BJ (cell line): ENCODE data around the gene CES1. TPM values are rescaled to one million over a fixed set of nuclear protein-coding genes. Genes with fewer than 3 reads are reported as not detected.

ENCODE experiments used
- CTCF ChIA-PET: fragments of 350-600 bp; formaldehyde crosslinking; extraction: SDS; loops from one replicate; lab custom pipeline; 2021; ENCODE audit warnings: antibody characterized with exemption, inconsistent platforms; lab: Yijun Ruan, JAX
- POLR2A ChIA-PET: fragments of 300-600 bp; sonication (Branson Sonifier 250); formaldehyde crosslinking; extraction: SDS; loops from one replicate; lab custom pipeline; 2021; ENCODE audit warnings: antibody characterized with exemption; lab: Charles Lee
- DNase-seq: peaks from one replicate; pipeline ENCODE4 v3.0.0-alpha.2; 2011; ENCODE audit warnings: low read depth
- H3K27me3 ChIP-seq: 2 replicates; pipeline ENCODE4 v1.6.0; 2011; ENCODE audit warnings: low read length; ENCODE audit not compliant: control insufficient read depth, insufficient read depth
- H3K36me3 ChIP-seq: 2 replicates; pipeline ENCODE4 v1.5.1; 2011; ENCODE audit warnings: low read length; ENCODE audit not compliant: control insufficient read depth, insufficient read depth
- H3K4me3 ChIP-seq: 2 replicates; pipeline ENCODE4 v1.5.1; 2011; ENCODE audit warnings: low read depth, mild to moderate bottlenecking, control low read depth, low read length
- CTCF ChIP-seq: IDR thresholded peaks from 2 replicates; pipeline ENCODE4 v1.5.1; 2011; ENCODE audit warnings: low read depth, mild to moderate bottlenecking, control low read depth, inconsistent platforms, low read length, moderate library complexity; ENCODE audit not compliant: insufficient read depth
- polyA minus RNA-seq: library from RNA; depleted of rRNA, polyadenylated mRNA; stranded (reverse); fragments of >200 nt; gene quantifications from 2 replicates; pipeline ENCODE4 v1.2.3, GENCODE V29; 2011; rRNA and poly(A)+ RNA removed
- polyA plus RNA-seq: library from polyadenylated mRNA; depleted of rRNA; stranded (reverse); fragments of >200 nt; gene quantifications from 2 replicates; pipeline ENCODE4 v1.2.3, GENCODE V29; 2011; rRNA removed

Gene CES1
- polyA plus RNA-seq (0.39 and 0.69 TPM in 2 replicates), polyA minus RNA-seq (0.15 and 0.76 TPM in 2 replicates)

- no peak for TF ChIP-seq CTCF
- ChIA-PET CTCF (interaction anchor here (0.6 to 1.0 kb wide), 2 partner anchors 9 to 485 kb away, joined by 3 to 5 read pairs; no protein-coding TSS in a partner anchor), POLR2A (no interaction called here)
- no peaks in the 10 kb centered on the region for H3K36me3 ChIP-seq
- no peak within 1 kb of the TSS for H3K4me3 ChIP-seq
- no peak for DNase-seq
- H3K27me3 ChIP-seq, result no peaks in the 10 kb centered on the region
These were observed at the start of gene CES1 for GRCh38 chr16:55832773-55833691. Gene CES1 (minus strand): TSS chr16:55833096. CDS start chr16:55833055, 41 bp downstream.

GRCh38 chr16:55876854-55877253, 44.0 kb upstream of the CES1 start:
- Histone ChIP-seq H3K36me3 (no peaks in the 10 kb centered on the region), H3K27me3 (no peaks in the 10 kb centered on the region), H3K4me3 (no peak overlapping the region)
- POLR2A ChIA-PET, result no interaction called here
- no peak for TF ChIP-seq CTCF
- DNase-seq, result no peak
- CTCF ChIA-PET, result no interaction called here

GRCh38 chr16:55875273-55875672, 42.4 kb upstream of the CES1 start, which contains the start of gene CES5A:
Gene CES5A (minus strand): TSS chr16:55875373. CDS start chr16:55875221, 152 bp downstream.
- no peak for DNase-seq
- ChIA-PET CTCF (no interaction called here), POLR2A (no interaction called here)
- no peak for TF ChIP-seq CTCF
- no peaks in the 10 kb centered on the region for H3K27me3 ChIP-seq
- no peaks in the 10 kb centered on the region for H3K36me3 ChIP-seq
- H3K4me3 ChIP-seq, result no peak within 1 kb of the TSS

- TF ChIP-seq CTCF, result no peak
- ChIA-PET CTCF (interaction anchor here (1.4 kb wide), 1 partner anchor 14 kb away, joined by 3 read pairs; no protein-coding TSS in a partner anchor), POLR2A (no interaction called here)
- DNase-seq, result no peak
- H3K4me3 ChIP-seq, result no peak overlapping the region
- H3K36me3 ChIP-seq, result no peaks in the 10 kb centered on the region
- H3K27me3 ChIP-seq, result no peaks in the 10 kb centered on the region
These were observed 40.2 kb upstream of the CES1 start for GRCh38 chr16:55873122-55873521.

GRCh38 chr16:55872130-55872529, 39.2 kb upstream of the CES1 start:
- POLR2A ChIA-PET, result no interaction called here
- CTCF ChIA-PET, result no interaction called here

More at GRCh38 chr16:55872130-55872529, 39.2 kb upstream of the CES1 start:
- no peaks in the 10 kb centered on the region for H3K36me3 ChIP-seq
- H3K4me3 ChIP-seq, result no peak overlapping the region
- TF ChIP-seq CTCF, result no peak
- no peak for DNase-seq
- H3K27me3 ChIP-seq, result no peaks in the 10 kb centered on the region
